MCF 10A (cell line): ENCODE results near the gene PCBP2. TPM values are rescaled to one million over a fixed set of nuclear protein-coding genes. Genes with fewer than 3 reads are reported as not detected.

Experiments used
- BruUV-seq: library from RNA; stranded (reverse); fragments of 400-500 nt; replicated peaks from 2 replicates; lab custom pipeline; 2021; lab: Mats Ljungman, UMichigan
- CTCF ChIA-PET: fragments of 300-600 bp; sonication (Branson Sonifier 250); formaldehyde crosslinking; extraction: SDS; loops from one replicate; lab custom pipeline; 2021; ENCODE audit warnings: antibody characterized with exemption, inconsistent platforms; lab: Yijun Ruan, JAX
- POLR2A ChIA-PET: fragments of 300-600, 350-650 bp; sonication (Branson Sonifier 250); formaldehyde crosslinking; extraction: SDS; loops from one replicate; lab custom pipeline; 2020; ENCODE audit warnings: antibody characterized with exemption, inconsistent platforms; lab: Yijun Ruan, JAX
- DNase-seq: peaks from one replicate; pipeline ENCODE4 v3.0.0-alpha.2; 2018; ENCODE audit not compliant: unreplicated experiment
- H3K27ac Mint-ChIP-seq: one replicate; pipeline ENCODE4 v1.8.0; 2022; ENCODE audit warnings: mild to moderate bottlenecking, low read depth, mixed read lengths; ENCODE audit not compliant: unreplicated experiment
- H3K27me3 Mint-ChIP-seq: one replicate; pipeline ENCODE4 v1.8.0; 2022; ENCODE audit warnings: mixed read lengths; ENCODE audit not compliant: insufficient read depth, unreplicated experiment
- H3K36me3 Mint-ChIP-seq: one replicate; pipeline ENCODE4 v1.8.0; 2022; ENCODE audit warnings: mild to moderate bottlenecking, moderate library complexity, mixed read lengths; ENCODE audit not compliant: insufficient read depth, unreplicated experiment
- H3K4me1 Mint-ChIP-seq: one replicate; pipeline ENCODE4 v1.8.0; 2022; ENCODE audit warnings: mixed read lengths; ENCODE audit not compliant: insufficient read depth, unreplicated experiment
- H3K4me3 Mint-ChIP-seq: one replicate; pipeline ENCODE4 v1.8.0; 2022; ENCODE audit warnings: mild to moderate bottlenecking, moderate library complexity, mixed read lengths; ENCODE audit not compliant: unreplicated experiment
- H3K9me3 Mint-ChIP-seq: one replicate; pipeline ENCODE4 v1.8.0; 2022; ENCODE audit warnings: mixed read lengths; ENCODE audit not compliant: unreplicated experiment
- CTCF ChIP-seq: fragments of 200-600 bp; IDR thresholded peaks from one replicate; pipeline ENCODE4 v1.8.0; 2022; ENCODE audit warnings: antibody characterized with exemption, mild to moderate bottlenecking; ENCODE audit not compliant: unreplicated experiment
- intact Hi-C: fragments of 100-400 bp; cut with micrococcal nuclease; formaldehyde crosslinking; loops from 2 replicates; pipeline ENCODE4 v1.14.1; 2022
- total RNA-seq: library from RNA; stranded (reverse); gene quantifications from 2 replicates; pipeline ENCODE4 v1.2.3, GENCODE V29; 2022

Gene PCBP2
- total RNA-seq, 1 experiment from 2014 or later: 1,037 TPM

- Mint-ChIP-seq H3K27me3 (no peaks in the 10 kb centered on the region), H3K4me1 (no peaks in the 10 kb centered on the region), H3K4me3 (no peak overlapping the region), H3K36me3 (peaks cover 75% of the 10 kb centered on the region), H3K9me3 (no peaks in the 10 kb centered on the region), H3K27ac (no peak overlapping the region)
- ChIA-PET POLR2A (interaction anchor here (0.7 to 1.5 kb wide), 3 partner anchors 8 to 44 kb away, joined by 3 to 5 read pairs (median 3); no protein-coding TSS in a partner anchor), CTCF (interaction anchor here (0.6 to 7.6 kb wide), 3 partner anchors 7 to 386 kb away, joined by 3 to 93 read pairs (median 3); no protein-coding TSS in a partner anchor)
- no peak for DNase-seq
- no peak for TF ChIP-seq CTCF
- intact Hi-C loops: no loop called here
- BruUV-seq: no TSS peak
These were observed 65.0 kb downstream of the PCBP2 start for GRCh38 chr12:53516758-53517455.

GRCh38 chr12:53518381-53518780 is 66.5 kb downstream of the PCBP2 start:
- Mint-ChIP-seq H3K4me3 (no peak overlapping the region), H3K4me1 (no peaks in the 10 kb centered on the region), H3K9me3 (no peaks in the 10 kb centered on the region), H3K27me3 (no peaks in the 10 kb centered on the region), H3K36me3 (peaks cover 75% of the 10 kb centered on the region), H3K27ac (no peak overlapping the region)
- no TSS peak for BruUV-seq
- intact Hi-C loops: no loop called here
- ChIA-PET CTCF (interaction anchor here (0.6 to 7.6 kb wide), 6 partner anchors 8 to 897 kb away, joined by 3 to 93 read pairs (median 4); no protein-coding TSS in a partner anchor), POLR2A (interaction anchor here (1.5 kb wide), 1 partner anchor 9 kb away, joined by 5 read pairs; no protein-coding TSS in a partner anchor)
- DNase-seq: peak; percentile 39
- TF ChIP-seq CTCF: no peak

GRCh38 chr12:53523131-53523530 is 71.2 kb downstream of the PCBP2 start:
- Mint-ChIP-seq H3K27me3 (no peaks in the 10 kb centered on the region), H3K4me3 (no peak overlapping the region), H3K36me3 (peaks cover 78% of the 10 kb centered on the region)

More at GRCh38 chr12:53523131-53523530, 71.2 kb downstream of the PCBP2 start:
- ChIA-PET POLR2A (interaction anchor here (1.1 to 1.3 kb wide), 2 partner anchors 10 to 13 kb away, joined by 3 to 5 read pairs; no protein-coding TSS in a partner anchor), CTCF (interaction anchor here (0.6 to 7.6 kb wide), 4 partner anchors 10 to 197 kb away, joined by 3 to 93 read pairs (median 4); no protein-coding TSS in a partner anchor)
- Mint-ChIP-seq H3K9me3 (no peaks in the 10 kb centered on the region), H3K4me1 (no peaks in the 10 kb centered on the region), H3K27ac (no peak overlapping the region)
- intact Hi-C loops: no loop called here
- DNase-seq: no peak
- no TSS peak for BruUV-seq
- no peak for TF ChIP-seq CTCF
